Cardiac muscle cell (in vitro differentiated cells and primary cell): ENCODE results near the gene RAE1. TPM values are rescaled to one million over a fixed set of nuclear protein-coding genes. Genes with fewer than 3 reads are reported as not detected.
A peak's percentile ranks its signal among the peaks of the same experiment; 100 is the strongest.
"Not testable (repeated sequence)": the region's sequence is repeated elsewhere in the genome, so short reads cannot be mapped to it uniquely, and the experiment has no call there.

ENCODE experiments used
- DNase-seq, 2 donors: peaks; one replicate each; pipeline versions ENCODE4 v3.0.0 to v3.0.0-alpha.2; 2010 to 2017; ENCODE audit warnings: low read depth in 1 of 2, low spot score in 1 of 2
- H3K27ac ChIP-seq: fragments of 200-600 bp; sonication (generic); 2 replicates; pipeline ENCODE4 v1.5.1; 2016
- H3K27me3 ChIP-seq: fragments of 200-600 bp; sonication (generic); 2 replicates; pipeline ENCODE4 v1.6.0; 2016; ENCODE audit warnings: control low read depth
- H3K36me3 ChIP-seq: fragments of 200-600 bp; sonication (generic); 2 replicates; pipeline ENCODE4 v1.5.1; 2016; ENCODE audit warnings: control low read depth
- H3K4me1 ChIP-seq: fragments of 200-600 bp; sonication (generic); 2 replicates; pipeline ENCODE4 v1.8.1; 2017; ENCODE audit warnings: low read depth, mild to moderate bottlenecking, mixed run types
- H3K4me3 ChIP-seq: fragments of 200-600 bp; sonication (generic); 2 replicates; pipeline ENCODE4 v1.5.1; 2016; ENCODE audit warnings: mild to moderate bottlenecking
- H3K9me3 ChIP-seq: fragments of 200-600 bp; sonication (generic); 2 replicates; pipeline ENCODE4 v1.5.1; 2017; ENCODE audit warnings: low read depth, mild to moderate bottlenecking, control low read depth
- polyA plus RNA-seq: library from polyadenylated mRNA; unstranded; fragments of >200 nt; fragmentation: Nextera tagmentation; extraction: Ambion mirVana; gene quantifications from 2 replicates; pipeline ENCODE4 v1.2.1, GENCODE V29; 2016
- total RNA-seq: library from RNA; depleted of rRNA; stranded (reverse); fragments of >200 nt; gene quantifications from 2 replicates; pipeline ENCODE4 v1.2.3, GENCODE V29; 2016
- TF ChIP-seq, protein P1 (sequence below): IDR thresholded peaks from 2 replicates; pipeline ENCODE4 v1.5.1; 2012; ENCODE audit warnings: low read depth, mild to moderate bottlenecking, low read length

RAE1 gene
- total and polyA plus RNA-seq, 2 experiments from 2014 or later, result 34.2 to 72.4 TPM

DNA sequence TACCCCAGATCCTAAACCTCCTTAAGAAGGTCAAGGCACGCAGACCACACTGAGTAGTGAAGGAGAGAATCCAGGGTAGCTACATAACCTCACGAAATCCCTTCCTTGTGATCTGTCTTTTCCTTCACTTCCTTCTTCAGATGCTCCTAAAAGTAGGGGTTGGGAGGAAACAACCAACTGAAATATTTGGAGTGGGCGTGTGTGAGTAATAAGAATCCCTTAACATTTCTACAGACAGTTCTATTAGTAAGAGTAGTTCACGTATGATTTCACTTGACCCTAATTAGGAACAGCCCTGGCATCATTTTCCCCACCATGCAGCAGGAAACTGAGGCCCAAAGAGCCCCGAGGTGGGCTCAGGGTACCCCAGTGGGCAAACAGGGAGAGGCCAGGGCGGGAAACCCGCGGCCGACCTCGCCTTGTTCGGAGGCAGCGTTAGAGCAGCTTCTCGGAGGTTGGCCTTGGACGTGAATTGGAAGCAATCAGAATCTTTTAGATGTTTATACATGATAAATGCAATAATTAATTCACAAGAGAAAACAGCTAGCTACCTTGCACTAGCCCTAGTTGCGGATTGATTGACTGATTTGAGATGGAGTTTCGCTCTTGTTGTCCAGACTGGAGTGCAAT, 859 bp upstream of the RAE1 start:
- DNase-seq, result no peak
- peaks cover 3% of the 10 kb centered on the region for H3K36me3 ChIP-seq
- TF ChIP-seq, protein P1, sequence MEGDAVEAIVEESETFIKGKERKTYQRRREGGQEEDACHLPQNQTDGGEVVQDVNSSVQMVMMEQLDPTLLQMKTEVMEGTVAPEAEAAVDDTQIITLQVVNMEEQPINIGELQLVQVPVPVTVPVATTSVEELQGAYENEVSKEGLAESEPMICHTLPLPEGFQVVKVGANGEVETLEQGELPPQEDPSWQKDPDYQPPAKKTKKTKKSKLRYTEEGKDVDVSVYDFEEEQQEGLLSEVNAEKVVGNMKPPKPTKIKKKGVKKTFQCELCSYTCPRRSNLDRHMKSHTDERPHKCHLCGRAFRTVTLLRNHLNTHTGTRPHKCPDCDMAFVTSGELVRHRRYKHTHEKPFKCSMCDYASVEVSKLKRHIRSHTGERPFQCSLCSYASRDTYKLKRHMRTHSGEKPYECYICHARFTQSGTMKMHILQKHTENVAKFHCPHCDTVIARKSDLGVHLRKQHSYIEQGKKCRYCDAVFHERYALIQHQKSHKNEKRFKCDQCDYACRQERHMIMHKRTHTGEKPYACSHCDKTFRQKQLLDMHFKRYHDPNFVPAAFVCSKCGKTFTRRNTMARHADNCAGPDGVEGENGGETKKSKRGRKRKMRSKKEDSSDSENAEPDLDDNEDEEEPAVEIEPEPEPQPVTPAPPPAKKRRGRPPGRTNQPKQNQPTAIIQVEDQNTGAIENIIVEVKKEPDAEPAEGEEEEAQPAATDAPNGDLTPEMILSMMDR, result no peak
- H3K27me3 ChIP-seq, result no peaks in the 10 kb centered on the region
- H3K9me3 ChIP-seq, result no peaks in the 10 kb centered on the region
- no peak overlapping the region for H3K4me3 ChIP-seq
- H3K27ac ChIP-seq, result no peak overlapping the region
- H3K4me1 ChIP-seq, result peaks cover 7% of the 10 kb centered on the region

DNA sequence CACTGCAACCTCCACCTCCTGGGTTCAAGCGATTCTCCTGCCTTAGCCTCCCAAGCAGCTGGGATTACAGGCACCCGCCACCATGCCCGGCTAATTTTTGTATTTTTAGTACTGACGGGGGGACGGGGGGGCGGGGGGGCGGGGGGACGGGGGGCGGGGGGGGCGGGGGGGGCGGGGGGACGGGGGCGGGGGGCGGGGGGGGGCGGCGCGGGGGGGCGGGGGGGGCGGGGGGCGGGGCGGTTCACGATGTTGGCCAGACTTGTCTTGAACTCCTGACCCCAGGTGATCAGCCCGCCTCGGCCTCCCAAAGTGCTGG, 371 bp upstream of the RAE1 start:
- not testable (repeated sequence) for H3K4me1 ChIP-seq, H3K9me3 ChIP-seq, H3K36me3 ChIP-seq, DNase-seq, H3K27me3 ChIP-seq
- H3K27ac ChIP-seq, result peak overlapping the region; percentile 88
- H3K4me3 ChIP-seq, result peak overlapping the region; percentile 75

DNA sequence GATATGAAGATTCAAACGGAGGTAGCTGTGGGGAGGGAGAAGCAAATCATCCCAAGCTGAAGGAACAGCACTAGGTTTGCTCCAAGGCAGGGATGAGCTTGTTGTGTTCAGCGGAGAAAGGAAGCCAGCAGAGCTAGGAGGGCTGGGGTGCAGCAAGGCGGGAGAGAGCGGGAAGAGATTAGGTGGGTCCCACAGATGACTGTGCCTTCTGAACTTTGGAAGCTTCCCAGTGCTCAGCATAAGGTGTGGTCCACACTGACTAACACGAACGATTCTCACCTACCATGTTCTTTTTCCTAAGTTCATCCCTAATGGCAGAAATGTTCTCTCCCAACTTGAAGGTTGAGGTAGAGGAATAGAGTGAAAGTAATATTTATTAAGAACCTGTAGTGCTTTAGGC, 1.2 kb downstream of the RAE1 start:
- H3K4me1 ChIP-seq, result peaks cover 7% of the 10 kb centered on the region
- TF ChIP-seq, protein P1, result no peak
- H3K4me3 ChIP-seq, result peak overlapping the region; percentile 75
- H3K27ac ChIP-seq, result no peak overlapping the region
- no peaks in the 10 kb centered on the region for H3K9me3 ChIP-seq
- no peaks in the 10 kb centered on the region for H3K27me3 ChIP-seq
- peaks cover 3% of the 10 kb centered on the region for H3K36me3 ChIP-seq
- no peak for DNase-seq

DNA sequence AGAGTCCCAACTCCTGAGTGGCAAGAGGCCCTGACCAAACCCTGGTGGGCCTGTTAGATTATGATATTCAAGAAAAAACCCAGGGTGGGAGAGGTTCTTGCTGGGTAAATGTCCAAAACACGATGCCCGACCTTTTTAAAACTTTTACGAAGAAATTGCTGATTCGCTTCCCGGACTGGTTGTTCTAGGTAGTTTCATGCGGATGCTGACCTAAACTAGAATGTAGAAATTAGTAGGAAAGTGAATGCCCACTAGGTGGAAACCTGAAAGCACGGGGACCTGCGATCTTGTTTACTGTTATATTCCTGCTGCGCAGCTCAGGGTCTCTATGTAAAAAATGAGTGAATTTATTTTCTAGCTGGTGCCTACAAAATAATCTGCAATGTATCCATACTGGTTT, 2.3 kb downstream of the RAE1 start:
- Histone ChIP-seq H3K36me3 (peaks cover 3% of the 10 kb centered on the region), H3K4me1 (peaks cover 7% of the 10 kb centered on the region), H3K9me3 (no peaks in the 10 kb centered on the region), H3K27me3 (no peaks in the 10 kb centered on the region), H3K27ac (no peak overlapping the region), H3K4me3 (no peak overlapping the region)
- TF ChIP-seq, protein P1, result no peak
- no peak for DNase-seq

DNA sequence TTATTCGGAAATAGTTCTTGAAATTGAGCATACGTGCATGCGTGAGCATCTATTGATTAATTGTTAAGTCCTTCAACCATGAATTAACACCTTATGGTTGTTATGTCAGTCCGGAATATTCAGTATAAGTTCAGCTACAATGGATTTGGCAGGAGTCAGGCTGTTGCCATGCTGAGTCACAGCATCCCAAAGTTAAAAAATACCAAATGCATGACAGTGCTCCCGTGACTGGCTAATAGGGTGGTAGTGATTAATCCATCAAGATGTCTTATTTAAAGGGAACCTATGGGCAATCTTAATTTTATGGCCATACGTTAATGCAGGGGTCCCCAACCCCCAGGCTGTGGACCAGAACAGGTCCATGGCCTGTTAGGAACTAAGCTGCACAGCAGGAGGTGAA, 10.5 kb downstream of the RAE1 start:
- Histone ChIP-seq H3K36me3 (peaks cover 32% of the 10 kb centered on the region), H3K4me1 (no peaks in the 10 kb centered on the region), H3K4me3 (no peak overlapping the region)

DNA sequence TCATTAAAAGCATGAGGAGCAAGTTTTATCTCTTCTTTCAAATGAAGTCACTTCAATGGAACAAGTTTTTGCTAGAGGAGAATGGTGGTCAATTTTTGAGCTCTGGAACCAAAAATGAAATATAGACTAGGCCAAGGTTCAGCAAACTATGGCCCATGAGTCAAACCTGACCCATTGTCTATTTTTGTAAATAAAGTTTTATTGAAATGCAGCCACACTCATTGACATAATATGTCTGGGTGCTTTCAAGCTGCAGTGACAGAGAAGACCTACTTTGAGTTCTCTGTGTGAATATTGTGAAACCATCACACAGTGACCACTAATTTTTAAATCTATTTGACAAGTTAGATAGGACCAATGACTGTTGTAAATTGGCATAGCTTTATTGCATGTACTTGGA, 13.4 kb downstream of the RAE1 start:
- TF ChIP-seq, protein P1, result no peak
- DNase-seq, result no peak
- Histone ChIP-seq H3K4me3 (no peak overlapping the region), H3K27me3 (no peaks in the 10 kb centered on the region), H3K4me1 (no peaks in the 10 kb centered on the region), H3K36me3 (peaks cover 58% of the 10 kb centered on the region), H3K9me3 (no peaks in the 10 kb centered on the region), H3K27ac (no peak overlapping the region)

More for the DNA sequence above, 10.5 kb downstream of the RAE1 start:
- Histone ChIP-seq H3K27me3 (no peaks in the 10 kb centered on the region), H3K9me3 (no peaks in the 10 kb centered on the region), H3K27ac (no peak overlapping the region)
- peak in 1 of 2 donors; percentile 66 for DNase-seq
- TF ChIP-seq, protein P1, result no peak
